HepG2 (cell line): ENCODE measurements around the gene CLTCL1. TPM values are rescaled to one million over a fixed set of nuclear protein-coding genes. Genes with fewer than 3 reads are reported as not detected.

Source experiments
- ATAC-seq: fragments of 200-7000 bp; cut with Tn5 transposase; 3 replicates; pipeline ENCODE4 v1.9.1; 2020; ENCODE audit warnings: mild to moderate bottlenecking, moderate library complexity
- BruUV-seq: library from RNA; stranded (reverse); fragments of 400-500 nt; replicated peaks from 2 replicates; lab custom pipeline; 2021; lab: Mats Ljungman, UMichigan
- CTCF ChIA-PET: fragments of 300-600 bp; formaldehyde crosslinking; extraction: SDS; loops from one replicate; lab custom pipeline; 2021; ENCODE audit warnings: low total read pairs, inconsistent platforms, low intra/inter-chr PET ratio; lab: Yijun Ruan, JAX
- POLR2A ChIA-PET: fragments of 350-600 bp; sonication (Branson Sonifier 250); formaldehyde crosslinking; loops from one replicate; lab custom pipeline; 2020; ENCODE audit warnings: antibody characterized with exemption, inconsistent platforms; lab: Yijun Ruan, JAX
- DNase-seq: peaks from one replicate; pipeline ENCODE4 v3.0.0-alpha.2; 2015; ENCODE audit warnings: low spot score
- FAIRE-seq: peaks from 3 replicates; lab custom pipeline; 2011; peaks lifted over from hg19 to GRCh38; lab: Jason Lieb, UNC
- H2AFZ ChIP-seq: one replicate; pipeline ENCODE4 v1.6.1; 2011; ENCODE audit warnings: low read length, inconsistent platforms
- H3K27ac ChIP-seq: fragments of 300-600 bp; 3 replicates; pipeline ENCODE4 v1.8.0; 2011; ENCODE audit warnings: mixed run types, mild to moderate bottlenecking, mixed read lengths, low read length, inconsistent platforms; ENCODE audit not compliant: insufficient read depth; ENCODE audit errors: extremely low read length
- H3K27me3 ChIP-seq, 2 experiments: fragments of 200-600 bp in 1 of 2; 2 replicates in 1 of 2; 3 replicates in 1 of 2; pipeline versions ENCODE4 v1.6.0 to v1.8.0; 2011; ENCODE audit warnings: low read length in 2 of 2, mild to moderate bottlenecking in 2 of 2, moderate library complexity in 2 of 2, inconsistent platforms in 1 of 2; ENCODE audit not compliant: insufficient read depth in 2 of 2, control insufficient read depth in 1 of 2
- H3K36me3 ChIP-seq, 2 experiments: fragments of 200-600 bp in 1 of 2; replicated peaks in 1 of 2; 2 replicates in 1 of 2; 3 replicates in 1 of 2; pipeline versions ENCODE4 v1.5.1 to v1.8.0; 2011; ENCODE audit warnings: low read length in 2 of 2, inconsistent platforms in 1 of 2; ENCODE audit not compliant: insufficient read depth in 2 of 2, control insufficient read depth in 1 of 2
- H3K4me1 ChIP-seq: 2 replicates; pipeline ENCODE4 v1.5.1; 2012; ENCODE audit warnings: low read length, inconsistent platforms; ENCODE audit not compliant: insufficient read depth
- H3K4me2 ChIP-seq: 2 replicates; pipeline ENCODE4 v1.6.0; 2011; ENCODE audit warnings: low read depth, low read length, inconsistent platforms
- H3K4me3 ChIP-seq, 3 experiments: fragments of 200-600 bp in 1 of 3; sonication (generic), shearing (Covaris generic) in 1 of 3; replicated peaks in 1 of 3; 2 replicates each; pipeline ENCODE4 v1.5.1; 2011 to 2016; ENCODE audit warnings: low read length in 3 of 3, inconsistent platforms in 2 of 3, low read depth in 2 of 3, mild to moderate bottlenecking in 2 of 3, control low read depth in 1 of 3, mixed read lengths in 1 of 3; ENCODE audit not compliant: insufficient read depth in 1 of 3
- H3K79me2 ChIP-seq: one replicate; pipeline ENCODE4 v1.6.1; 2011; ENCODE audit warnings: low read length, inconsistent platforms; ENCODE audit not compliant: insufficient read depth
- H3K9ac ChIP-seq: 2 replicates; pipeline ENCODE4 v1.6.0; 2011; ENCODE audit warnings: mild to moderate bottlenecking, low read depth, low read length, inconsistent platforms; ENCODE audit not compliant: insufficient read depth
- H3K9me3 ChIP-seq: 2 replicates; pipeline ENCODE4 v1.5.1; 2012; ENCODE audit warnings: mild to moderate bottlenecking, low read length
- H4K20me1 ChIP-seq: 2 replicates; pipeline ENCODE4 v1.6.0; 2011; ENCODE audit warnings: inconsistent platforms, mild to moderate bottlenecking, low read length, moderate library complexity; ENCODE audit not compliant: insufficient read depth
- SIX4 ChIP-seq: sonication (generic); formaldehyde crosslinking; IDR thresholded peaks from 2 replicates; pipeline ENCODE4 v1.4.0; 2020; ENCODE audit warnings: missing genetic modification reagents
- ZBED4 ChIP-seq: sonication (generic); formaldehyde crosslinking; IDR thresholded peaks from 2 replicates; pipeline ENCODE4 v1.4.0; 2020; ENCODE audit warnings: missing genetic modification reagents, borderline replicate concordance
- ZBTB49 ChIP-seq: sonication (generic); formaldehyde crosslinking; IDR thresholded peaks from 2 replicates; pipeline ENCODE4 v1.4.0; 2020; ENCODE audit warnings: missing genetic modification reagents, borderline replicate concordance
- ZC3H13 ChIP-seq: sonication (generic); formaldehyde crosslinking; IDR thresholded peaks from 2 replicates; pipeline ENCODE4 v1.8.1; 2023; ENCODE audit warnings: mild to moderate bottlenecking, missing genetic modification reagents, moderate library complexity
- ZFP90 ChIP-seq: sonication (generic); formaldehyde crosslinking; IDR thresholded peaks from 2 replicates; pipeline ENCODE4 v1.8.0; 2022; ENCODE audit warnings: missing genetic modification reagents, mild to moderate bottlenecking, inconsistent platforms, borderline replicate concordance
- ZNF296 ChIP-seq: sonication (generic); formaldehyde crosslinking; conservative IDR thresholded peaks from 2 replicates; pipeline ENCODE4 v1.5.0; 2020; ENCODE audit warnings: mild to moderate bottlenecking, missing genetic modification reagents
- ZNF367 ChIP-seq: sonication (generic); formaldehyde crosslinking; IDR thresholded peaks from 2 replicates; pipeline ENCODE4 v1.4.0; 2020; ENCODE audit warnings: missing genetic modification reagents, borderline replicate concordance
- ZNF75D ChIP-seq: sonication (generic); formaldehyde crosslinking; IDR thresholded peaks from 2 replicates; pipeline ENCODE4 v1.8.1; 2023; ENCODE audit warnings: missing genetic modification reagents, mild to moderate bottlenecking, borderline replicate concordance
- ZNF878 ChIP-seq: sonication (generic); formaldehyde crosslinking; IDR thresholded peaks from 2 replicates; pipeline ENCODE4 v1.8.1; 2023; ENCODE audit warnings: mild to moderate bottlenecking, missing genetic modification reagents, moderate library complexity
- ZXDC ChIP-seq: sonication (generic); formaldehyde crosslinking; IDR thresholded peaks from 2 replicates; pipeline ENCODE4 v1.5.0; 2020; ENCODE audit warnings: mild to moderate bottlenecking, missing genetic modification reagents
- in situ Hi-C: cut with HindIII; loops from 2 replicates; pipeline ENCODE4 v1.10.0; 2017; ENCODE audit warnings: low pct_unique_long_range_greater_than_20kb; ENCODE audit not compliant: extremely low pct_ligation_motif_present
- intact Hi-C: fragments of 100-400 bp; cut with micrococcal nuclease; formaldehyde crosslinking; loops from one replicate; pipeline ENCODE4 v1.10.0; 2022; ENCODE audit not compliant: unreplicated experiment
- polyA plus RNA-seq, 8 experiments: library from polyadenylated mRNA; depleted of rRNA in 3 of 8; stranded (reverse) in 7 of 8; unstranded in 1 of 8; fragments of >200 nt; fragmentation: Illumina TruSeq in 4 of 8; extraction: Trizol in 4 of 8; gene quantifications; 2 replicates each; pipeline versions ENCODE4 v1.2.1 to v1.2.3, GENCODE V29; 2011 to 2016; ENCODE audit warnings: low read depth in 4 of 8, missing spikeins in 1 of 8, mixed read lengths in 1 of 8; ENCODE audit not compliant: insufficient read depth in 1 of 8
- total RNA-seq, 5 experiments: library from RNA; depleted of rRNA; stranded (reverse); fragments of >200 nt; fragmentation: Illumina TruSeq; extraction: Trizol; gene quantifications; 2 replicates each; pipeline ENCODE4 v1.2.3, GENCODE V29; 2016; ENCODE audit warnings: low read depth in 1 of 5

CLTCL1 gene
- total and polyA plus RNA-seq, 2 of the 13 experiments (the other 11 are each of a cell fraction or from before 2014, with no cell fraction given), result 8.1 to 10.9 TPM

DNA sequence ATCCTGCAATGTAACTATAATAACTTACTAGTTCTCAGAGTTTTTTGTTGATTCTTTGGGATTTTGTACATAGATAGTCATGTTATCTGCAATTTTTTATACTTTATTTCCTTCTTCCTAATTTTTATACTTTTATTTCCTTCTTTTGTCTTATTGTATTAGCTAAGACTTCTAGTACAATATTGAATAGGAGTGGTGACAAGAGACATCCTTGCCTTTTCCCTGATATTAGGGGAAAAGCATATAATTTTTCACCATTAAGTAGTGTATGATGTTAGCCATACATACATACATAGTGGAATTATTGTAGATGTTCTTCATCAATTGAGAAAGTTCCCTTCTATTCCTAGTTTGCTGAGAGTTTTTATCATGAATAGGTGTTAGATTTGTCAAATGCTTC is 27.8 kb upstream of the CLTCL1 start:
- H3K9me3 ChIP-seq, result peaks cover 24% of the 10 kb centered on the region
- H4K20me1 ChIP-seq, result no peaks in the 10 kb centered on the region
- ChIA-PET POLR2A (no interaction called here), CTCF (no interaction called here)
- no peak overlapping the region for H3K9ac ChIP-seq
- no peak overlapping the region for H3K27ac ChIP-seq
- no peak overlapping the region for H2AFZ ChIP-seq
- H3K4me3 ChIP-seq, result no peak overlapping the region
- no peaks in the 10 kb centered on the region for H3K36me3 ChIP-seq
- FAIRE-seq, result no peak
- H3K4me1 ChIP-seq, result no peaks in the 10 kb centered on the region
- ATAC-seq, result no peak
- H3K4me2 ChIP-seq, result no peak overlapping the region
- no peaks in the 10 kb centered on the region for H3K27me3 ChIP-seq
- H3K79me2 ChIP-seq, result no peaks in the 10 kb centered on the region
- in situ Hi-C loops (no loop called here), intact Hi-C loops (no loop called here)
- DNase-seq, result no peak
- no TSS peak for BruUV-seq
- no peak for TF ChIP-seq ZFP90 (CRISPR knock-in tag)
- no peak for TF ChIP-seq ZNF296 (CRISPR knock-in tag)
- TF ChIP-seq SIX4 (CRISPR knock-in tag), result no peak
- TF ChIP-seq ZNF367, result no peak
- TF ChIP-seq ZC3H13 (CRISPR knock-in tag), result no peak
- no peak for TF ChIP-seq ZNF878 (CRISPR knock-in tag)
- TF ChIP-seq ZXDC, result no peak
- TF ChIP-seq ZBTB49 (CRISPR knock-in tag), result no peak
- no peak for TF ChIP-seq ZNF75D (CRISPR knock-in tag)
- no peak for TF ChIP-seq ZBED4 (CRISPR knock-in tag)
